Erythroblast (primary cell): ENCODE measurements around the gene GREB1.

Experiments
- GATA1 ChIP-seq: IDR thresholded peaks from 2 replicates; pipeline ENCODE4 v1.6.1; 2011; ENCODE audit warnings: low read depth, mild to moderate bottlenecking, control low read depth, low read length, moderate library complexity
- POLR2A ChIP-seq: IDR thresholded peaks from 2 replicates; pipeline ENCODE4 v1.6.1; 2011; ENCODE audit warnings: mild to moderate bottlenecking, low read length

DNA sequence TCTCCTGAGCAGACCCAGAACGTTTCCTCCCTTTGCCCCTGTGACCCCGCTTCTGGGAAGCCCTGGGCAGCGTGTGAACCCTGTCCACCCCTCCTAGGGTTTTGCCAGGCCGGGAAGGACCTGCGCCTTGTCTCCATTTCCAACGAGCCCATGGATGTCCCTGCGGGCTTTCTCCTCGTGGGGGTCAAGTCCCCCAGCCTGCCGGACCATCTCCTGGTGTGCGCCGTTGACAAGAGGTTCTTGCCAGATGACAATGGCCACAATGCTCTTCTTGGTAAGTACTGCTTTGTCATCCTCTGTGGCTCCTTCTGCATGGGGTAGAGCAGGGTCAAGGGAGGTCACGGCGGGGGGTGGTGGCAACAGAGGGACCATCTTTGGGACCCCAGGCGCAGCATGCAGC is 32.5 kb downstream of the GREB1 start:
- TF ChIP-seq POLR2A, result no peak
- TF ChIP-seq GATA1, result no peak
